NCI-H82 (cell line): ENCODE results near the gene MAP1B.

ENCODE experiments used
- DNase-seq: peaks from one replicate; lab custom pipeline; 2025; lab: John Stamatoyannopoulos, UW

The MAP1B gene

DNA sequence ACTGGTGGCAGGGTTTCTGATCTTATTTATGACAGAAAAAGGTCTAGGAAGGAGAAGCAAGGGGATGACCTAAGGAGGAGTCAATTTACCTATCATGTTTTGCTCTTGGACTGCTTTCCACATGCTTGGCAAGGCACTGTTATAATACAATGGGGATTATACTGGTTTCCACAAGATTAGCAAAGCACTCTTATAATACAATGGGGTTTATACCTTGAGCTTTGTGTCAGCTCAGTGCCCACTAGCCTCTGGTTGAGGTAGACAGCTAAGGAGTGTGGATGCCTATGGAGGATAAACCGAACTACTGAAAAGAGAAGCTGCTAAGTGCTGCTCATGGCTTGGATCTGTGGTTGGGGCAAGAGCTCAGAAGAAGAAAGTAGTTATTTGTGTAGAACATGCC is 144.1 kb downstream of the MAP1B start:
- DNase-seq: peak; percentile 44

DNA sequence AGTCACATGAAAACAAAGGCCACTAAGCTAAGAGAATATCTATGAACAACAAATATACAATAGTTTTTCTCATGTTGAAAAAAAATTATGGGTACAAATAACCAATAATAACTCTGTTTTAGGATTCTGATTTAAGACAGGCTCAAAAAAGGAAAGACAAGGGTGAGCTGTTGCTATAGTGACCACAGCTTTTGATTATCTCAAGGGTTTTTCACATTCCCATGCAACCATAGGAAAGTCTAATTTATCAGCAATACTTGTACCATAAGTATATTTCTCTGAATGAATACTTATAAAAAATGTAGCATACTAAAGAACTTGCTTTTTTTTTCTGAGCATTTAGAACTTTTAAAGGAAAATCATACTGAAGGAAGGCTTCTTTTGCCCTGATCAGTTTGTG is 144.7 kb downstream of the MAP1B start:
- no peak for DNase-seq

DNA sequence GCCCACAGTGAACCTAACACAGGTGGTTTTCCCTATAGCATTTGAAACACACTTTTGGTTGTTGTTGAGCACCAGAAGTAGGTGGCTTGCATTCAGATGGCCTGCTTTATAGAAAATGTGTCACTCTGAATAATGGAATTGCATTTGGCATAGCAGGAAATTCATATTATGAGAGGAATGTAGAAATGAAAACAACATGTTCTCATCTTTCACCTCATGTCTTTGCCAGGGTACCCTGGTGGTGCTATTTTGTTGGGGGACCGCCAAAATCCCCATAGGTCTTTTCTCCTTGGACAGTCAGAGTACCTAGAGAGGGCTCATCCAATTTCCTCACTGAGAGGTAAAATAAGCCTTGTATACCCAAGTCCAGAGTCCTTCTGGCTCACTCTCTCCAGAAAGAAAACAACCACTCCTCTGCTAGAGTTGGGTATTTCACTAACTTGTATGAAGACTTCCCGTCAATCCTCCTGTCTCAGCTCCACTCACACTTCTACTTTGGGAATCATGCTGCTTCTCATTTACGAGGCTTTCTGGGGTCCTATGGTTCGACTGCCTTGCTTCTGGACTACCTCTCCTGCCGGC is 145.4 kb downstream of the MAP1B start:
- no peak for DNase-seq

DNA sequence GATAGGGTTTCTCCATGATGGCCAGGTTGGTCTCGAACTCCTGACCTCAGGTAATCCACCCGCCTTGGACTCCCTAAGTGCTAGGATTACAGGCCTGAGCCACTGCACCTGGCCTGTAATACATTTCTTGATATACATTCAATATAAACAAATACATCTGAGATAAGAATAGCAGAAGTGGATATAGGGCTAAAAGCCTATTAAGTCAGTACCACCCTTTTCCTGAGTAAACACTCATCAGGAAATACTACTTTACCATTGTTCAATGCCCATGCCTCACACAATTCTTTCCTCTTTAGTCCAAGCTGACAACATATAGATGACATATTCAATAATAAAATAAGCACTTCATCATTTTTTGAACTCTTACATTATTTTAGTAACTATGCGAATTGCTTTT is 148.0 kb downstream of the MAP1B start:
- DNase-seq: no peak

DNA sequence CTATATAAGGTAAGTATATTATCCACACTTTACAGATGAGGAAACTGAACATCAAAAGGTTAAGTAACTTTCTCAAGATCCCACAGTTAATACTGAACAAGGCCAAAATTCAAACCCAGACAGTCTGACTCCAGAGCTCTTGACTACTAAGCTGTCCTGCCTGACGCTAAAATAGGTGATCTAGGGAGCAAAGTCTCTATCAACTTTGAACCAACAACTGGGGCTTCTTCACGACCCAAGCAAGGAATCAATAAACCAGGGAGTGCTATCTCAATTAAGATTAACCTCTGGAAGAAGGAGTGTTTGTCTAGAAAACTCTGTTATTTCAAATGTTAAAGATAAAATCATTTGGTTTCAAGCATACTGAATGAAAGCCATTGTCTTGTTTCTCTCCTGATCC is 148.4 kb downstream of the MAP1B start:
- DNase-seq: no peak

DNA sequence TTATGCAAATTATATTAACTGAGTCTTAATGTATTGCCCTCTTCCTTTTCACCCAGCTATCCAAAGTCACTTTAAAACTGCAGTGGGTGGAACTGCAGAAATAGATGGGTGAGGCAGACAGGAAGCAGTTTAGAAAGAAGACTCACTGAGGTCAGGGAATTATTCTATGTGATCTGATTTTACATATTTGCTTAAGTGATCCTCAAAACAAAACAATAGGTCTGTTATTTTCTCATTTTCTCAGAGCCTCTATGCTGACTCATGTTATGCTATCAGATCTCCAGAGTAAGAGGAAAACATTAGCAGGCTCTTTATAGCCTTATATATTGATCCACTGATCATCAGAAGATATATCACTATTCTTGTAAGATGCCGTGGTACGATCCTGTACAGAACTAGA is 149.3 kb downstream of the MAP1B start:
- DNase-seq: no peak
